HG03139 (cell line): ENCODE data around the gene HTT.

Source experiments
- ATAC-seq: cut with Tn5 transposase; IDR thresholded peaks from one replicate; pipeline ENCODE4 v1.9.1; 2021; ENCODE audit not compliant: unreplicated experiment

The HTT gene

GRCh38 chr4:3215256-3215655, 140.8 kb downstream of the HTT start:
- ATAC-seq: no peak

- ATAC-seq: no peak
These were observed 141.3 kb downstream of the HTT start for GRCh38 chr4:3215733-3216132.

GRCh38 chr4:3217266-3217665, 142.8 kb downstream of the HTT start:
- ATAC-seq: no peak

GRCh38 chr4:3217771-3218170, 143.3 kb downstream of the HTT start:
- no peak for ATAC-seq

- no peak for ATAC-seq
These were observed 144.6 kb downstream of the HTT start for GRCh38 chr4:3218824-3219760.

- ATAC-seq: no peak
These were observed 145.4 kb downstream of the HTT start for GRCh38 chr4:3219761-3220475.

GRCh38 chr4:3220476-3221183, 146.1 kb downstream of the HTT start:
- ATAC-seq: no peak

GRCh38 chr4:3221184-3221494, 146.7 kb downstream of the HTT start:
- ATAC-seq: no peak

GRCh38 chr4:3221996-3222395, 147.5 kb downstream of the HTT start:
- no peak for ATAC-seq

GRCh38 chr4:3223346-3223745, 148.9 kb downstream of the HTT start:
- ATAC-seq: no peak

- no peak for ATAC-seq
These were observed 149.7 kb downstream of the HTT start for GRCh38 chr4:3223956-3224748.

GRCh38 chr4:3225071-3225850, 150.8 kb downstream of the HTT start:
- ATAC-seq: no peak

GRCh38 chr4:3225936-3226335, 151.5 kb downstream of the HTT start:
- no peak for ATAC-seq

GRCh38 chr4:3226467-3226866, 152.0 kb downstream of the HTT start:
- ATAC-seq: no peak

- no peak for ATAC-seq
These were observed 152.5 kb downstream of the HTT start for GRCh38 chr4:3226944-3227343.

- no peak for ATAC-seq
These were observed 153.6 kb downstream of the HTT start for GRCh38 chr4:3227878-3228675.

GRCh38 chr4:3228881-3229280, 154.4 kb downstream of the HTT start:
- no peak for ATAC-seq

- no peak for ATAC-seq
These were observed 154.8 kb downstream of the HTT start for GRCh38 chr4:3229328-3229727.

- no peak for ATAC-seq
These were observed 155.5 kb downstream of the HTT start for GRCh38 chr4:3229964-3230363.
